Measurements from ENCODE around the gene ZNF446.
A peak's percentile ranks its signal among the peaks of the same experiment; 100 is the strongest.
"Not testable (repeated sequence)": the region's sequence is repeated elsewhere in the genome, so short reads cannot be mapped to it uniquely, and the experiment has no call there.

The ZNF446 gene

GRCh38 chr19:58500242-58500641, 24.1 kb downstream of the ZNF446 start:
- DNase-seq (ENCODE audit: low spot score): no peak

GRCh38 chr19:58507602-58508223, 31.6 kb downstream of the ZNF446 start:
- not testable (repeated sequence) for DNase-seq (ENCODE audit: low spot score)

- DNase-seq (ENCODE audit: low spot score): no peak
Measured at GRCh38 chr19:58509731-58510083, 33.6 kb downstream of the ZNF446 start.

GRCh38 chr19:58510084-58510862, 34.1 kb downstream of the ZNF446 start:
- no peak for DNase-seq (ENCODE audit: low spot score)

- DNase-seq (ENCODE audit: low spot score): no peak
Measured at GRCh38 chr19:58511353-58512208, 35.4 kb downstream of the ZNF446 start, which contains the start of gene SLC27A5. TSS of gene SLC27A5 (minus strand) at chr19:58511992. CDS start at chr19:58511955, 37 bp downstream.

GRCh38 chr19:58513213-58513693, 37.1 kb downstream of the ZNF446 start:
- no peak for DNase-seq (ENCODE audit: low spot score)

GRCh38 chr19:58513694-58514563, 37.8 kb downstream of the ZNF446 start:
- DNase-seq (ENCODE audit: low spot score): peak; percentile 87

GRCh38 chr19:58514564-58515022, 38.4 kb downstream of the ZNF446 start:
- DNase-seq (ENCODE audit: low spot score): no peak

- no peak for DNase-seq (ENCODE audit: low spot score)
Measured at GRCh38 chr19:58515259-58515658, 39.1 kb downstream of the ZNF446 start.

- DNase-seq (ENCODE audit: low spot score): no peak
Measured at GRCh38 chr19:58516246-58516836, 40.2 kb downstream of the ZNF446 start.

- no peak for DNase-seq (ENCODE audit: low spot score)
Measured at GRCh38 chr19:58516964-58517833, 41.0 kb downstream of the ZNF446 start.

- peak; percentile 15 for DNase-seq (ENCODE audit: low spot score)
Measured at GRCh38 chr19:58518256-58519086, 42.3 kb downstream of the ZNF446 start.

- DNase-seq (ENCODE audit: low spot score): peak; percentile 80
Measured at GRCh38 chr19:58519087-58519354, 42.9 kb downstream of the ZNF446 start.

GRCh38 chr19:58519355-58520256, 43.5 kb downstream of the ZNF446 start, which contains the start of gene ZBTB45:
TSS of gene ZBTB45 (minus strand) at chr19:58519810. CDS start at chr19:58517673, 2,137 bp downstream.
- DNase-seq (ENCODE audit: low spot score): peak; percentile 92

- DNase-seq (ENCODE audit: low spot score): no peak
Measured at GRCh38 chr19:58520257-58520599, 44.1 kb downstream of the ZNF446 start.

- DNase-seq (ENCODE audit: low spot score): no peak
Measured at GRCh38 chr19:58521651-58522050, 45.5 kb downstream of the ZNF446 start.

GRCh38 chr19:58522709-58523108, 46.6 kb downstream of the ZNF446 start:
- no peak for DNase-seq (ENCODE audit: low spot score)

- no peak for DNase-seq (ENCODE audit: low spot score)
Measured at GRCh38 chr19:58529405-58529804, 53.3 kb downstream of the ZNF446 start.

All from AG08395 (cell line).